HUES64 (cell line): ENCODE results near the gene ZMYND8.

Source experiments
- H3K27ac ChIP-seq: 2 replicates; pipeline ENCODE4 v1.7.0; 2013; ENCODE audit warnings: low read depth, low read length, inconsistent platforms
- H3K27me3 ChIP-seq: 2 replicates; pipeline ENCODE4 v1.6.1; 2013; ENCODE audit warnings: mild to moderate bottlenecking, low read length; ENCODE audit not compliant: insufficient read depth
- H3K36me3 ChIP-seq: 2 replicates; pipeline ENCODE4 v1.6.1; 2013; ENCODE audit warnings: mild to moderate bottlenecking, low read length; ENCODE audit not compliant: insufficient read depth
- H3K4me1 ChIP-seq: 2 replicates; pipeline ENCODE4 v1.6.1; 2013; ENCODE audit warnings: mild to moderate bottlenecking, low read length, moderate library complexity; ENCODE audit not compliant: insufficient read depth
- H3K4me3 ChIP-seq: 2 replicates; pipeline ENCODE4 v1.5.1; 2013; ENCODE audit warnings: mild to moderate bottlenecking, low read length, moderate library complexity
- H3K9ac ChIP-seq: 2 replicates; pipeline ENCODE4 v1.6.1; 2013; ENCODE audit warnings: mild to moderate bottlenecking, low read depth, low read length
- H3K9me3 ChIP-seq: 2 replicates; pipeline ENCODE4 v1.6.1; 2013; ENCODE audit warnings: low read depth, low read length; ENCODE audit not compliant: insufficient read depth
- WGBS: fragments of 150-250, 120-280 bp; methylation state at CpG from one replicate; pipeline ENCODE4 v1.1.7; 2013; ENCODE audit warnings: missing lambda C conversion rate; 5-methylcytosine and 5-hydroxymethylcytosine counted together

Gene ZMYND8

DNA sequence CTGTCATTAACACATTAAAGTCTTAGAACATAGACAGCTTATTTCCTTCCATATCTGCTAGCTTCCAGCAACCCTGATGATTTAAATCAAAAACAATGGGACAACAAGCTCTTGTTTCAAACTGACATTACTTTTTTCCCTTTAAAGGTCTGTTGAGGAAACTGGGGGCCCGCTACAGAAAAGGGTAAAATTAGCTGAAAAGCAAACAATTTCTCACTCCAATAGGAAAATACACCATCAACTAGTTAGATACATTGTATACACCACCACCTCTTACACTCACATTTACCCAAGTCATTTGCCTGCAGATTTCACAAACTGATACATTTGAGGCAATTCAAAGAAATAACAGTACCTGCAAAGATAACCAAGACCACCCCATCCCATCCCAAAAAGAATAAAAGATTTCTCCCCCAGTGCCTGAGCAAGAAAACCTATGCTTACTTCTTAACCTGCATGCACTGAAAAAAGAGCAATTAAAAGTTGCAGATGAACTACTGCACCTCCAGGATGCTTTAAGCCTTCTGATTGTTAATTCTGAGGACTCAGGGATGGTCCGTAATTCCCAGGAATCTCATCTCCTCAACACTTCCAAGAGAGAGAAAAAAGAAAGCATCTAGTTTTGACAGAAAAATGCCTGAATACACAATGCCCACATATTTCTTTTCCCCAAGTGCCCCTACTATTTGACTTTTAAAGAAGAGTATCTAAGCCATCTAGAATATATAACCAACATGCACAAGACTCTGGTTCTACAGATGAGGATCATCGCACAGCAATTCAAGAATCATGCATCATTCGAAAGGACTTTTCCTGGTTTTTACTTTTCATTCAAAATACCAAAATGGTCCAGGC lies 5.6 kb downstream of the ZMYND8 start:
- no peaks in the 10 kb centered on the region for H3K9me3 ChIP-seq
- H3K9ac ChIP-seq: peak overlapping the region; percentile 72; the same call in 1 of the 2 replicates
- H3K27me3 ChIP-seq: no peaks in the 10 kb centered on the region
- 78% methylated on average over 4 of the region's 4 CpGs for WGBS
- peaks cover 20% of the 10 kb centered on the region for H3K36me3 ChIP-seq
- H3K27ac ChIP-seq: peak overlapping the region; percentile 99
- H3K4me3 ChIP-seq: peak overlapping the region; percentile 13; the same call in 1 of the 2 replicates
- H3K4me1 ChIP-seq: peaks cover 93% of the 10 kb centered on the region

DNA sequence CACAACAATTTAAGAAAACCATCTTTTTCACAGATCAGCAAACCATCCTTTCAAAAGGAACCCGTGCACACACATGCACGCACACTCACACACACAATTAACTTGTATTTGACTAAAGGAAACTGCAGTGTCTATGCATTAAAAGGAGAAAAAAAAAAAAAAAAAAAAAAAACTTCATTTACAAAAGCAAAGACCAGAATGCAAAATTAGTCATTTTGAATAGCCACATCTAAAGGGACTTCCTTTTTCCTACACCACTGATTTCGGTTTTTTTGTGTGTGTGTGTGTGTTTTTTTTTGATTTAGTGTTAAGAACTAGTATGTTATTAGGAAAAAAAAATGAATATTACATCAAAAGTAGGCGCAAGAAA lies 6.3 kb downstream of the ZMYND8 start:
- Histone ChIP-seq H3K36me3 (peaks cover 25% of the 10 kb centered on the region), H3K27ac (peak overlapping the region; percentile 99), H3K4me1 (peaks cover 85% of the 10 kb centered on the region), H3K4me3 (peak overlapping the region; percentile 13; the same call in 1 of the 2 replicates), H3K27me3 (no peaks in the 10 kb centered on the region), H3K9me3 (no peaks in the 10 kb centered on the region), H3K9ac (peak overlapping the region; percentile 72; the same call in 1 of the 2 replicates)
- WGBS: 49% methylated on average over 3 of the region's 4 CpGs

DNA sequence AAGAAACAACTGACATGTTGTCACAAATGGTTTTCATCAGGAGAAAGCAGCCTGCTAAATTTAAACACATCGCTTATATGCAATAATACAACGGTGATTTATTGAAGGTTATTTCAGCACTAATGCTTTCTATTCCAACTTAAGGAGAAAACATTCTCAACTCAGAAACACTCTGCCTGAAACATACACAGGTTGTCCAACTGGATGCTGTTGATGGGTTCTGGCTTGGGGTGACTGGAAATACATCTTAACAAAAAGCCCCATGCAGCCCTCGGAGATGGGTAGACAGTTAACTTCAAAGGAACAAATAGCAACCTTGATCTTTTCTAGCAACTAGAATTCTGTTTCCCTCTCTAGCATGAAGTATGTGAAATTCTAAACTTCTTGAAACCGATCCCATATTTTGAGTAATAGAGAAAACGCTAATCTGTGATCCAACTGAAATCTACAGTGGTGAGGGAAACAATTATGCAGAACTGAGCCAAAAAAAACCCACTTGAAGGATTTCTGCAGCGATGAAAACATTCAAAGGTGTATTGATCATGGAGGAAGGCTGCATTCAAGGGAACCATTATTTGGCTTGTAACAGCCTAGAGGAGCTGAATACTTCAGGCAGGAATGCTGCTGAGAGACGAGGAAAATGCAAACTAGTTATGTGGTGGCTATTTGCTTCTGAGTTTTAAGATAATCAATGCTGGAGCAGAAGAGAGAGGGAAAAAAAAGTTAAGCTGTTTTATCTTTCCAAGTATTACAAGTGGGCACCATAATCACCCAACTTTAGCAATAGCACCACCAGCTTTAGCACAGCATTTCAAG lies 6.9 kb downstream of the ZMYND8 start:
- 53% methylated on average over 7 of the region's 7 CpGs for WGBS
- Histone ChIP-seq H3K4me3 (peak overlapping the region; percentile 8; the same call in 1 of the 2 replicates), H3K9me3 (no peaks in the 10 kb centered on the region), H3K9ac (peak overlapping the region; percentile 72; the same call in 1 of the 2 replicates), H3K27me3 (no peaks in the 10 kb centered on the region), H3K4me1 (peaks cover 79% of the 10 kb centered on the region), H3K27ac (peak overlapping the region; percentile 99), H3K36me3 (peaks cover 31% of the 10 kb centered on the region)

DNA sequence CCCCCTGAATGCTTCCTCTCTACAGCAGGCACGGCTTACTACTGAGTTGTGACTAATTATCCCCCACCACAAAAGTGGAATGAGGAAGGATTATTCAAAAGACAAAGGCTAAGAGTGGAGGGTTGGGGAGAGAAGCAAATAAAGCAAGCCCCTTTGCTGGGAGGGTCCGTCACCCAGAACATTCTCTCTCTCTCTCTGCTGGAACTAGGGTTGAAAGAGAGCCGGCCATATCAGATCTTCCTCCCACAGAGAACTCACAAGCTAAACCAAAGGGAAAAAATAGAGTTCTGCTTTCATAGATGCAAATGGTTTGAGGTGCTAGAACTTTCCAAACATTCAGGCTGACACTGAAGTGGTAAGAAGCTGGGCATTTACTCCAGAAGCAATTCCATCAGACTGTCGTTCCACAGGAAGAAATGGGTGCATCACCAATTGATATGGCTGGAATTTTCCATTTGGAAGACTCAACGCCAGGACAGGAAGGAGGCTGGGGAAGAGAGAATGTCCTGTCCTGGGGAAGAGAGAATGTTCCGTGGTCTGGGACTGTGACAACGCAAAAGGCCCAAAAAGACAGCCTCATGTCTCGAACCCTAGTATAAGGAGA lies 7.9 kb downstream of the ZMYND8 start:
- 61% methylated on average over 6 of the region's 8 CpGs for WGBS
- Histone ChIP-seq H3K36me3 (peaks cover 40% of the 10 kb centered on the region), H3K4me1 (peaks cover 70% of the 10 kb centered on the region), H3K27me3 (no peaks in the 10 kb centered on the region), H3K9ac (peak overlapping the region; percentile 59), H3K27ac (peak overlapping the region; percentile 99), H3K9me3 (no peaks in the 10 kb centered on the region), H3K4me3 (peak overlapping the region; percentile 3; the same call in 1 of the 2 replicates)

DNA sequence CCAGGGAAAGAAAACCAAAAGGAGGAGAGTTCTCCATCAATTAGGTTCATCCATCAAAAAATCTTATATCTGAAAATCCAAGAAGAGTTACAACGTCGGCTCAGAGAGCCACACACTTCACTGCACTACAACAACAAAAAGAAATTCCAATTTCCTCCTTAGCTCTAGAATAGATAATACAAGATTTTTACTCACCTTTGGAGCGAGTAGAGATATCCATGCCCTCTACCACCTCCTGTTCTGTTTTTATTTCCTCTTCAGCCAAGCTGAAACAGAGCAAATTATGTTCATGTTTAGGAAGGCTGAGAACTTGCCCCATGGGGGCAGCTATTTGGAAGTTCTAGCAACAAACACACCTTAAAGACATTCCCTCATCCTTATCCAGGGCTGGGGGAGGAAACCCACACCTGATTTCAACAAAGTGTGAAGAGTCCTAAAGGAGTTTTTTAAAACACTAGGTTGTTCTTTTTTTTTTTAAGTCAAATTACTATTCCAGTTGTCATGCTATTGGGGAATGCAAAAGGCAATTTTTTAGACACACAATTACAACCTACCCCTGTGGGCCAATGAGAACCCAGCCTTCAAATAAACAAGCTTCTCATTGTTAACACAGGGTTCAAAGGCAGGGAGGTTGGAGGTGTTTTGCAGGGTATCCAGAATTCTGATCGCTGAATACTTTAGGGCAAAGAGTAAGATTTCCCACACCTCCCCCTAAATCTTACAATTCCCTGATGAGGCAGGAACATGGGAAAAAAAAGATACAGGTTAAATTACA lies 8.7 kb downstream of the ZMYND8 start:
- peak overlapping the region; percentile 59 for H3K9ac ChIP-seq
- peaks cover 62% of the 10 kb centered on the region for H3K4me1 ChIP-seq
- no peaks in the 10 kb centered on the region for H3K9me3 ChIP-seq
- H3K27ac ChIP-seq: peak overlapping the region; percentile 99
- H3K4me3 ChIP-seq: peak overlapping the region; percentile 3; the same call in 1 of the 2 replicates
- H3K27me3 ChIP-seq: no peaks in the 10 kb centered on the region
- 84% methylated on average over 3 of the region's 4 CpGs for WGBS
- H3K36me3 ChIP-seq: peaks cover 48% of the 10 kb centered on the region

DNA sequence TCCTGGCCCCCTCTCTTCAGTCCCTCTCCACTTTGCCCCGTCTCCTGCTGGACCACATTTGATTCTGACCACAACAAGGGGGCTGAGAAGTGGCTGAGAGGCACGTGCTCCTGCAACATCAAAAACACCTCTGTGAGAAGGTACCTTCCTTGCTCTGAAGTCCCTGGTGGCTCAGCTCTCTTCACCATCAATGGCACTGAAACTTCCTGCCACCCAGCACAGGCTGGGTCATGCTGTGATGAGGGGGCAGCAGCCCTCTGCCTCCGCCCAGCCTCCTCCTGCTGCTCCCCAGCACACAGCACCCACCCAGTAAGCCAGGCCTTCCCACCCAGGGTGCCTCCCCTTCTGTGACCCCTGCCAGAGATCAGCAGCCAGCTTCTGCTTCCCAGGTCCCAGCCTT lies 10.3 kb downstream of the ZMYND8 start:
- no peaks in the 10 kb centered on the region for H3K9me3 ChIP-seq
- peaks cover 48% of the 10 kb centered on the region for H3K36me3 ChIP-seq
- peaks cover 45% of the 10 kb centered on the region for H3K4me1 ChIP-seq
- no peak overlapping the region for H3K9ac ChIP-seq
- no peak overlapping the region for H3K4me3 ChIP-seq
- H3K27me3 ChIP-seq: no peaks in the 10 kb centered on the region
- H3K27ac ChIP-seq: no peak overlapping the region
- whole genome bisulfite sequencing: 89% methylated on average over 3 of the region's 3 CpGs

DNA sequence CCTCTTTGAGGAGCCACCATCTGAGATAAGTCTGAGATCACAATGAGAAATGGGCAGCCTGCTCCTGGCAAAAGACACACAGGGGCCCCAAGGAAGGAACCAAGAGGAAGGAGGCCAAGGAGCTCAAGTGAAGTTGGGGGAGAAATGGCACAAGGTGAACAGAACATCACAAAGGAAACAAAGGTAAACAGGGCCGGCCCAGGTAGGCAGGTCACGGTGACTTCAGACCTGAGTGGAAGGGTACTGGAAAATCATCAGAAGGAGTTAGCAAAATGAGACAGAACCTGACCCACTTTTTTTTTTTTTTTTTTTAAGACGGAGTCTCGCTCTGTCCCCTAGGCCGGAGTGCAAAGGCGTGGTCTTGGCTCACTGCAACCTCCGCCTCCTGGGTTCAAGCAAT lies 11.3 kb downstream of the ZMYND8 start:
- Histone ChIP-seq H3K36me3 (peaks cover 53% of the 10 kb centered on the region), H3K9me3 (no peaks in the 10 kb centered on the region), H3K27me3 (no peaks in the 10 kb centered on the region), H3K4me3 (no peak overlapping the region), H3K9ac (no peak overlapping the region), H3K27ac (no peak overlapping the region), H3K4me1 (peaks cover 36% of the 10 kb centered on the region)
- 95% methylated on average over 7 of the region's 7 CpGs for WGBS

DNA sequence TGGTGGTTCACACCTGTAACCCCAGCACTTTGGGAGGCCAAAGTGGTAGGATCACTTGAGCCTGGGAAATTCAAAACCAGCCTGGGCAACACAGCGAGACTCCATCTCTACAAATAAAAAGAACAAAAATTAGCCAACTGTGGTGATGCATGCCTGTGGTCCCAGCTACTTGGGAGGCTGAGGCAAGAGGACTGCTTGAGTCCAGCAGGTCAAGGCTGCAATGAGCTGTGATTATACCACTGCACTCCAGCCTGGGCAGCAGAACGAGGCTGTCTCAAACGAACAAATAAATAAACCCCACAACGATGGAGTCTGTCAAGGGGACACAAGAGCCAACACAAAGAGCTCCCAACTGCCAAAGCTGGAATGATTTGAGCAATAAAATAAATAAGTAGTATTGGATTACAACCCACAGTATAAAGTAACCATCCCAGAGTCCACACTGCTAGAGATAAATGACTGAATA lies 13.5 kb downstream of the ZMYND8 start:
- Histone ChIP-seq H3K4me1 (peaks cover 14% of the 10 kb centered on the region), H3K4me3 (no peak overlapping the region), H3K36me3 (peaks cover 49% of the 10 kb centered on the region), H3K9ac (no peak overlapping the region), H3K27ac (no peak overlapping the region), H3K9me3 (no peaks in the 10 kb centered on the region), H3K27me3 (no peaks in the 10 kb centered on the region)
- 95% methylated on average over 4 of the region's 4 CpGs for WGBS

DNA sequence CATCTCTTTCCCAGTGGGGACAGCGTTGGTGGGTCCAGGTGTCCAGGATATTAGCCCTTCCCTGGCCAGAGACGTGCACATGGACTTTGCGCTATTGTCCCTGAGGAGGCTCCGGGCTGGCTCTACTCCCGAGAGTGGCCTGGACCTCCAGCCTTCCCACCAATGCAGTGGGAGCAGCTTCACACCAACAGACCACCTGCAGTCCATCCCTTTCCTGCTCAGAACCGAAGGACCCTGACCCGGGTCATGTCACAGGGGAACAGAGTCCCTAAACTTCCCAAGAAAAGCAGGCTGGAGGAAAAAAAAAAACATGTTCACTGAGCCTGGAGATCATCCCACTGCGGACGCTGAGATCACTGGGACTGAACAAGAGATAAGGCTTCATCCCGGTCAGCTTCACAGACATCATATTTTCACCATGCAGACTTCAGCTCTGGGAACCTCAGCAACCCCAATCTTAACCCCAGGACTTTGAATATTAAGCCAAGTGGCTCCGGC lies 18.3 kb downstream of the ZMYND8 start:
- H3K27ac ChIP-seq: no peak overlapping the region
- H3K27me3 ChIP-seq: no peaks in the 10 kb centered on the region
- H3K9me3 ChIP-seq: no peaks in the 10 kb centered on the region
- H3K4me3 ChIP-seq: no peak overlapping the region
- H3K9ac ChIP-seq: no peak overlapping the region
- peaks cover 26% of the 10 kb centered on the region for H3K4me1 ChIP-seq
- WGBS: 93% methylated on average over 11 of the region's 11 CpGs
- H3K36me3 ChIP-seq: peaks cover 33% of the 10 kb centered on the region

DNA sequence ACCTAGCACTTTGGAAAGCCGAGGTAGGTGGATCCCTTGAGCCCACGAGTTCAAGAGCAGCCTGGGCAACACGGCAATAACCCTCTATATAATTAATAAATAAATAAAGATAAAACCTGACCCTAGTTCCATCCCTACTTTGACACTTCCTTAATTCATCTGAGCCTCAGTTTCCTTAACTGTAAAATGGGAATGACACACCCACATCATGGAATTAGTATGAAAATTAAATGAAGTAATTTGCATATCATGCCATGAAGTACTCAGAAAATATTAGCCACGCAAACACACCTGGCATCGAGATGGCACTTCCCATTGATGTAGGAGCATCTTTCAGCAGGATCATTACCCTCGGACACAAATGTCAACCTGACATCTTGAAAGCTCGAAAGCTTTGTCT lies 19.1 kb downstream of the ZMYND8 start:
- H3K4me1 ChIP-seq: peaks cover 26% of the 10 kb centered on the region
- WGBS: 97% methylated on average over 6 of the region's 7 CpGs
- H3K9me3 ChIP-seq: no peaks in the 10 kb centered on the region
- H3K27ac ChIP-seq: no peak overlapping the region
- no peak overlapping the region for H3K9ac ChIP-seq
- peaks cover 37% of the 10 kb centered on the region; the same call in 1 of the 2 replicates for H3K36me3 ChIP-seq
- no peaks in the 10 kb centered on the region for H3K27me3 ChIP-seq
- H3K4me3 ChIP-seq: no peak overlapping the region
